Activated B cell treated with CpG ODN at 0.5 μM for 24 hours (primary cell): ENCODE results near the gene IGF2BP2. TPM values are rescaled to one million over a fixed set of nuclear protein-coding genes. Genes with fewer than 3 reads are reported as not detected.

Experiments used
- ATAC-seq: fragments of 200-7000 bp; cut with Tn5 transposase; one replicate; pipeline ENCODE4 v1.10.0; 2021; ENCODE audit warnings: low read depth, mild to moderate bottlenecking, moderate library complexity
- CTCF ChIA-PET: fragments of 350-600 bp; sonication (Branson Sonifier 250); formaldehyde crosslinking; loops from one replicate; lab custom pipeline; 2021; ENCODE audit warnings: antibody characterized with exemption; lab: Charles Lee
- POLR2A ChIA-PET: fragments of 350-600 bp; sonication (Branson Sonifier 250); formaldehyde crosslinking; loops from one replicate; lab custom pipeline; 2021; ENCODE audit warnings: antibody characterized with exemption; lab: Charles Lee
- DNase-seq: peaks from one replicate; pipeline ENCODE4 v3.0.0; 2022
- H3K27ac Mint-ChIP-seq: one replicate; pipeline ENCODE4 v1.8.0; 2020; ENCODE audit warnings: mixed read lengths
- H3K27me3 Mint-ChIP-seq: one replicate; pipeline ENCODE4 v1.8.0; 2021; ENCODE audit warnings: mixed read lengths
- H3K36me3 Mint-ChIP-seq: one replicate; pipeline ENCODE4 v1.8.0; 2021; ENCODE audit warnings: low read depth, mixed read lengths
- H3K4me1 Mint-ChIP-seq: one replicate; pipeline ENCODE4 v1.8.0; 2021; ENCODE audit warnings: mixed read lengths
- H3K4me3 Mint-ChIP-seq: one replicate; pipeline ENCODE4 v1.8.0; 2020; ENCODE audit warnings: mild to moderate bottlenecking, mixed read lengths
- H3K9me3 Mint-ChIP-seq: one replicate; pipeline ENCODE4 v1.8.0; 2020; ENCODE audit warnings: mixed read lengths
- CTCF ChIP-seq: fragments of 200-600 bp; IDR thresholded peaks from one replicate; pipeline ENCODE4 v1.8.0; 2022; ENCODE audit warnings: antibody characterized with exemption, mild to moderate bottlenecking
- intact Hi-C: fragments of 100-400 bp; cut with micrococcal nuclease; formaldehyde crosslinking; loops from one replicate; pipeline ENCODE4 v1.15.1; 2024
- total RNA-seq: library from RNA; stranded (reverse); gene quantifications from 2 replicates; pipeline ENCODE4 v1.2.3, GENCODE V29; 2022

Gene IGF2BP2
- total RNA-seq, 1 donor from 2014 or later: 0.69 TPM

DNA sequence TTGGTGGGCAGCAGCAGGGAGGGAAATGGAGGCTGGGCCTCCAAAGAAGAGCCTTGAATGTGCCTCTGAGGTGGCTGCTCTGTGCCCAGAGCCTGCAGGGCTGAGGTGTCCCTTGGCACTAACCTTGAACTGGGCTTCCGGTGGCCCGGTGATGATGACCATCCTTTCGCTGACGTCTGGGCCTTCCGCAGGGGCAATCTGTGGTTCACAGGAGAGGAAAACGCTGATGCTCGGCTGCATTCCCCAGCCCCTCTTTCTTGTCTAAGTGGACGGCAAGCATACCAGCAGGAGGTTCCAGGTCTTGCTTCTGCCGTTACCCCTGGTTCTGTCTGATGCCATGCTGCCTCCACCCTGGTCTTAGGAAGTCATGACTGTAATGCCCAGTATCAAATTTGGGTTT, 172.9 kb downstream of the IGF2BP2 start:
- peaks cover 4% of the 10 kb centered on the region for H3K4me1 Mint-ChIP-seq
- H3K9me3 Mint-ChIP-seq: no peaks in the 10 kb centered on the region
- ChIA-PET POLR2A (no interaction called here), CTCF (interaction anchor here (1.3 kb wide), 1 partner anchor 8 kb away, joined by 3 read pairs; no protein-coding TSS in a partner anchor)
- H3K27ac Mint-ChIP-seq: no peak overlapping the region
- no peaks in the 10 kb centered on the region for H3K27me3 Mint-ChIP-seq
- ATAC-seq (no peak), DNase-seq (no peak)
- no peak overlapping the region for H3K4me3 Mint-ChIP-seq
- intact Hi-C loops: no loop called here
- H3K36me3 Mint-ChIP-seq: no peaks in the 10 kb centered on the region
- TF ChIP-seq CTCF: no peak

DNA sequence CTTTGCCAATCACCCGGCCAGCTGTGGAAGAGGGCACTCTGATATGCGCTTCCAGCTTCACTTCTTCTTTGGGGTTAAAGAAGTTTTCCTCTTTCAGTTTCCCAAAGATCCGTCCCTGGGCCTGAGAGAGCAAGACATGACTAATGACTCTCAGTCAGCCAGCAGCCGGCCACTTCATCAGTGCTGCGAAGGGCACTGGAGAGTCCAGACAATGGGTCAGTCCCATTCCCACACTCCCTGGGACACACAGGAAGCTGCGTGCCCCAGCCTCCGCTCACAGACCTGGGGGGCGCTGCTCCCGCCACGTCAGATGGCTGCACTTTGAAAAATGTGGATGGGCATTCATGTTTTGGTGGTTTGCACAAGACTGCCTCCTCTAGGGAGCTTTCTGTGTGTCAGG, 175.4 kb downstream of the IGF2BP2 start:
- ChIA-PET POLR2A (no interaction called here), CTCF (no interaction called here)

GRCh38 chr3:185648396-185648795, 176.4 kb downstream of the IGF2BP2 start:
- ATAC-seq: no peak
- DNase-seq: no peak

More for the DNA sequence above, 175.4 kb downstream of the IGF2BP2 start:
- H3K27me3 Mint-ChIP-seq: peaks cover 2% of the 10 kb centered on the region
- no peak overlapping the region for H3K4me3 Mint-ChIP-seq
- intact Hi-C loops: no loop called here
- peaks cover 10% of the 10 kb centered on the region for H3K4me1 Mint-ChIP-seq
- ATAC-seq: no peak
- H3K36me3 Mint-ChIP-seq: no peaks in the 10 kb centered on the region
- no peak for TF ChIP-seq CTCF
- no peak for DNase-seq
- no peaks in the 10 kb centered on the region for H3K9me3 Mint-ChIP-seq
- no peak overlapping the region for H3K27ac Mint-ChIP-seq

DNA sequence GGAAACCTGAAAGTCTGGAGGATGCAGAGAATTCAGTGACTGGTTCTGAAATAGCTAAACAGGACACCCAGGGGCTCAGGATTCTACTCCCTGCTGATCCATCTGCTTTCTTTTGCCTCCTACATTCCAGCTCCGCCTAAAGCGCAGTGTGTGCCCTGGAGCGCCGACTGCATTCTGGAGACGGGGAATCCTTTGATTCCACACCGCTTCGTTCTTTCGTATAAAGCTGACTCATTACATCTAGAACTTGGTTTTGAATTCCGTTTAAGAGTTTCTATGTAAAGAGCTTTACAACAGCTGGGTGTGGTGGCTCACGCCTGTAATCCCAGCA, 177.0 kb downstream of the IGF2BP2 start:
- Mint-ChIP-seq H3K27me3 (peaks cover 2% of the 10 kb centered on the region), H3K36me3 (no peaks in the 10 kb centered on the region), H3K27ac (no peak overlapping the region), H3K9me3 (no peaks in the 10 kb centered on the region), H3K4me3 (no peak overlapping the region), H3K4me1 (peaks cover 10% of the 10 kb centered on the region)
- ChIA-PET POLR2A (no interaction called here), CTCF (interaction anchor here (1.4 kb wide), 1 partner anchor 12 kb away, joined by 4 read pairs; no protein-coding TSS in a partner anchor)
- ATAC-seq: no peak
- no peak for TF ChIP-seq CTCF
- intact Hi-C loops: no loop called here
- DNase-seq: no peak

More at GRCh38 chr3:185648396-185648795, 176.4 kb downstream of the IGF2BP2 start:
- H3K27ac Mint-ChIP-seq: no peak overlapping the region
- no peak overlapping the region for H3K4me3 Mint-ChIP-seq
- no peaks in the 10 kb centered on the region for H3K9me3 Mint-ChIP-seq
- H3K4me1 Mint-ChIP-seq: peaks cover 10% of the 10 kb centered on the region
- H3K36me3 Mint-ChIP-seq: no peaks in the 10 kb centered on the region
- ChIA-PET CTCF (interaction anchor here (1.4 kb wide), 1 partner anchor 12 kb away, joined by 4 read pairs; no protein-coding TSS in a partner anchor), POLR2A (no interaction called here)
- intact Hi-C loops: no loop called here
- TF ChIP-seq CTCF: no peak
- H3K27me3 Mint-ChIP-seq: peaks cover 2% of the 10 kb centered on the region

DNA sequence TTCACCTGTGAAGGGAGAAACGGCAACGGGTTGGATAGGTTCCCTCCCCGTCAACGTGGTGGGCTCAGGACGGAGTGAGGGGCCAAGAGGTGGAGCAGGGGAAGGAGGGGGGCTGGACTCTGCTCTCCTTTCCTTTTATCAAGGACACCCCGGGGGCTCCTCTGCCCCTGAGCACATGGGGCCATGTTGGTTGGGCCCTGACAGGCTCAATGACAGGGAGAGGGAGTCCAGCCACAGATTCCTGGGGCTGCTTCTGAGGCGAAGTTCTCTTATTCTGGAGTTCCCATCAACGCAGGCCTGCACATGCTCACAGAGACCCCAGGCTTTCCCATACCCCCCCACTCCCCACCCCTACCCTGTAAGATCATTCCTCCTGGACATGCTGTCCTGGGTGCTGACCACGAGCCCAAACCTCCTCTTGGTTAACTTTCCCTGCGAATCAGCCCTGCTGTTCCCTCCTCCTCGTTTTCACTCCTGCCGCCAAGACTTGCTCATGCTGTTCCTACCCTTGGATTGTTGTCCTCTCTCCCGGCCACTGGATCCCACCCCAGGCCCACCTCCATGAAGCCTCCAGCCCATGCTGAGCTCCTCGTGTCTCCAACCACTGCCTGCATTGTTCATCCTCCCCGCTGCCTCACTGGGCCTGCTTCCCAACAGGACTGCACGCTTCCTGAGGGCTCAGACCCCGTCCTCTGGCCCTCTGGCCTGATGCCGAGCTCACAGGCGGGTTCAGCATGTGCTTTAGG, 177.5 kb downstream of the IGF2BP2 start:
- Mint-ChIP-seq H3K4me1 (peaks cover 10% of the 10 kb centered on the region), H3K36me3 (no peaks in the 10 kb centered on the region), H3K9me3 (no peaks in the 10 kb centered on the region), H3K27me3 (peaks cover 2% of the 10 kb centered on the region), H3K4me3 (no peak overlapping the region), H3K27ac (no peak overlapping the region)
- intact Hi-C loops: no loop called here
- no peak for ATAC-seq
- TF ChIP-seq CTCF: no peak
- ChIA-PET CTCF (interaction anchor here (1.4 kb wide), 1 partner anchor 13 kb away, joined by 4 read pairs; no protein-coding TSS in a partner anchor), POLR2A (no interaction called here)
- no peak for DNase-seq
